ENCODE measurements around the gene ZNF827.

DNA sequence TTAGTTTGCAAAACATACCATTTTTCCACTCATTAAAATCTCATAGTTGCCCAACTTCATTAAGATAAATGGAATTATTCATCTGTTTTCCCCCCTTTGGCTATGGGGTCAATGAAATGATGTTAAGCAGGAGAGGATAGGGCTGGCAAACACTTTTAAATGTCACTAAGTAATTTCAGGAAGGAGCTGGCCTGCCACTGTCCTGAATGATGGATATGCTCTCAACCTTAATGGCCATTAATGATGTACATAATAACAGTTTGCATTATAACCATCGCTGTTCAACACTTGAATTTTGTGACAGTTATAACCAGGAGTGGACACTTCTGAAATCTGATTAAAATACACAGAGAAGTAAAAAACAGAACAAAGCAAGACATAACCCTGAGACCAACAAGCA lies 181.4 kb downstream of the ZNF827 start:
- TF ChIP-seq, protein P1, sequence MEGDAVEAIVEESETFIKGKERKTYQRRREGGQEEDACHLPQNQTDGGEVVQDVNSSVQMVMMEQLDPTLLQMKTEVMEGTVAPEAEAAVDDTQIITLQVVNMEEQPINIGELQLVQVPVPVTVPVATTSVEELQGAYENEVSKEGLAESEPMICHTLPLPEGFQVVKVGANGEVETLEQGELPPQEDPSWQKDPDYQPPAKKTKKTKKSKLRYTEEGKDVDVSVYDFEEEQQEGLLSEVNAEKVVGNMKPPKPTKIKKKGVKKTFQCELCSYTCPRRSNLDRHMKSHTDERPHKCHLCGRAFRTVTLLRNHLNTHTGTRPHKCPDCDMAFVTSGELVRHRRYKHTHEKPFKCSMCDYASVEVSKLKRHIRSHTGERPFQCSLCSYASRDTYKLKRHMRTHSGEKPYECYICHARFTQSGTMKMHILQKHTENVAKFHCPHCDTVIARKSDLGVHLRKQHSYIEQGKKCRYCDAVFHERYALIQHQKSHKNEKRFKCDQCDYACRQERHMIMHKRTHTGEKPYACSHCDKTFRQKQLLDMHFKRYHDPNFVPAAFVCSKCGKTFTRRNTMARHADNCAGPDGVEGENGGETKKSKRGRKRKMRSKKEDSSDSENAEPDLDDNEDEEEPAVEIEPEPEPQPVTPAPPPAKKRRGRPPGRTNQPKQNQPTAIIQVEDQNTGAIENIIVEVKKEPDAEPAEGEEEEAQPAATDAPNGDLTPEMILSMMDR (IDR thresholded peaks at IDR 0.05): no peak
- TF ChIP-seq POLR2A (IDR thresholded peaks at IDR 0.05): no peak
